HG02970 (cell line): ENCODE data around the gene ZNF521.

Source experiments
- ATAC-seq: cut with Tn5 transposase; IDR thresholded peaks from one replicate; pipeline ENCODE4 v1.9.1; 2021; ENCODE audit warnings: mild to moderate bottlenecking, moderate library complexity, moderate number of reproducible peaks; ENCODE audit not compliant: unreplicated experiment, low FRiP score

ZNF521 gene

DNA sequence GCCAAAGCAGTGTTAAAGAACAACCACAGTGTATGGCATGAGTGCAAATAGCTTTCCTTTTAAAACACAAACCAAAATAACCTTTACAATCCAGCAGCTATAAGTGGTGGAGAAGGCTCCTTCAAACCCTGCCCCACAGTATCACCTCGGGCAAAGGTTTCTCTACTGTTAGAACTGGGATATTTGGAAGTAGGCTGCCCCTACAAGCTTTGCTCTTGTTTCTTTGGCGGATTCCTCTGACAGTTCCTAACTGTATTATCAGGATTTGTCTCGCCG lies 214.8 kb downstream of the ZNF521 start:
- ATAC-seq, result no peak

DNA sequence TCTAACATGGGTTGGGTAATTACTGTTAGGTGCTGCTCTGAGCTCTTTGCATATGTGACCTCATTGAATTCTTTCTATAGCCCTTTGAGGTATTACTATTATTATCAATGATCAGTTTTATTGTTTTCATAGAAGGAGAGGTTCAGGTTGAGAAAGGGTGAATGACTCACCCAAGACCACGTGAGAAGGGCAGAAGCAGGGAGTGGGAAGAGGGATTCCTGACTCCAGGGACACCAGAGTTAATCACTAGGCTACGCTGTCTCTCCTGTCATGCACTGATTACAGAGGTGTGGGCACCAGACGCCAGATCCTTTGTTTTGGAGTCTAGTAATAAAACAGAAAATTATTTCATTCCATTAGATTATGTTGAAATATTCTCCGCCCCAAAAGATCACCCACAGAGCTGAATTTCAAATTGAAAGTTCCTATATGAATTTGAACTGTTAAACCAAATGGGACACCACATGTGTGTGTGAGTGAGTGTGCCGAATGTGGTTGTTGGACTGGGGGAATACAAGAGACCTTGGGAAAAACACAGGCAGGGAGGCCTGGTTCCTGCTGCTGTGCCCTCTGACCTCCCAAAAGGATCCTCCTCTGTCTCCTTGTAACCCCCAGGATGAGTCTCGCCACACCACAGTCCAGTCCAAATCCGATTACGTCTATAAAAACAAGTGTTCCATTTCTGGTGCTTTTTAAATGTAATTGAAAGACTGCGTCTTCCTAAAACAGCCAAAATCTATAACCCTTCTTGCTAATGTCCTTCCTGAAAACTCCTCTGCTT lies 215.4 kb downstream of the ZNF521 start:
- ATAC-seq, result no peak

DNA sequence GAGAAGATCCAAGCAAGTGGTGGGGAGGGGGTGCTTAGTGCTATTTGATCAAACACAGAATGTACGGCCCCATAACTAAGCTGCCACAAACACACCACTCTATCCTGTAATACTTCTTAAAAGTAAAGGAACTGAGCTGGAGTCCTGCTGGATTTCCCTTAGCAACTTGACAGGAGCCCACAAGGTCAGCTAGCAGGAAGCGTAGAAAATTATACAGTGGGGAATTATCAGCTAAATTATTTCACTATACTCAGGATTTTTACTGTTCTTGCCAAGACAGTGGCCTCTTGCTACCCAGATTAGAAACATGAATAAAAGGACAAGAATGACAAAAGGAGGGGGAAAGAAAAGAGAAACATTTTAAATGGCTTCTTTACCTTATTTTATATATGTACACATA lies 217.1 kb downstream of the ZNF521 start:
- ATAC-seq, result no peak

DNA sequence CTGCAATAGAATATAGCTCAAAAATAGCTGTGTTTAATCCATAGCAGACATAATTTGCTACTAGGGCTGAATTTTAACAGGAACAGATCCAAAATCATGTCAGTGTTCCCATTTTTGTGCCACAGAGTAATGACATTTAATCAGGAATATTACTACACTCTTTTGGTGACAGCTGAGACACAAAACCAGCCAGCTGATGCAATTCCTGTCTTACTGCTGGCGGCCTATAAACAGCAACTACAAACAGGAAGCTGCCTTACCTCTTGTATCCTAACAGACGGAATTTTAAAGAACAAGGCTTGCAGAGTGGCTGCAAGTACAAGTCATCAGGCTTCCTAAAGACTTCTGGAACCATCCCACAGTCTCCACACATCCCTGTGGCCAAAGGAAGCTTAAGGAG lies 218.1 kb downstream of the ZNF521 start:
- no peak for ATAC-seq

DNA sequence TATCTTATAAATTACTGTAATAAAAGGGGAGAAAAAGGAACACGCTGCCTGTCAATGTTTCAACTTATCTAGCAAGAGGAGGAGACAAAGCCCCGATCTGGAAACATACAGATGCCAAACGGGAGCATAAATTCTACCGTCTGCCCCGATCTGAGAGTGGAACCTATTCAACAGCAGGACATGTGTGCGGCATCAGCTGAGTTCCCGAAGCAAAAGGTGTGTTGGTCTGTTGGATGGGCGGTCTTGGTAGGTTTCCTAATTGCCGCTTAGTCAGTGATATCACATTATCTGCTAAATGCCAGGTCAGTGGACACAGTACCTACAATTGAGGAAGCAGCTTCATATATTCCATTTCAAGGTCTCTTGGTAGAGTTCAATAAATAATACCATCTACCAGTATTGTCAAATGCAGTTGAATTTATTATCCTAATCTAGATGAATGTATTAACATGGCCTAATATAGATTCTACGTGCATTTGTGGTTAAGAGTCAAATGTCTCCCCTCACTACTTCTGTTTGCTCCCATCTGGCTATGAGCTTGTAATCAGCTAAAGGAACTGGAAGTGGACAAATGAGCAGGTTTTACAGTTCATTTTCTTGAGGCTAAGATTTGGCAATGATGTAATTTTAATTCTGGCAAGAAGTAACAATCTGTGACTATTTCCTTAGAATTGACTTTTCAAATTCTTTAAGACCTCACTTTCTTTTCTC lies 219.0 kb downstream of the ZNF521 start:
- ATAC-seq, result no peak

DNA sequence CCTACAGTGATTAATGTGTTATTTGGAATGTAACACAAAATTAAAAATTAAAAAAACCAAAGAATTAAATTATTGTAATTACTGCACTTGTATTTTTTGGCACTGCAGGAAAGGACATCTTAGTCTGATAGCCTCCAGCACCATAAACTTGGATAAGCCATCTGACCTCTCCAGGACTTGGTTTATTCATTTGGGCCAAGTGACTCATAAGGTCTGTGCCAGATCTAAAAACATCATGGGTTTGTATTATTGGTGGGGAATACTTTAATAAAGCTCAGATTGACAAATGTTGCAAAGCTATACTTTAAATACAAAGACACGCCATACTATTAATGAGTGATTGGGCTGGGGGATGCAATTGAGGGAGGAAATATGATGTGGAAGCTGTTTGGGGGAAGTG lies 225.2 kb downstream of the ZNF521 start:
- ATAC-seq, result no peak

DNA sequence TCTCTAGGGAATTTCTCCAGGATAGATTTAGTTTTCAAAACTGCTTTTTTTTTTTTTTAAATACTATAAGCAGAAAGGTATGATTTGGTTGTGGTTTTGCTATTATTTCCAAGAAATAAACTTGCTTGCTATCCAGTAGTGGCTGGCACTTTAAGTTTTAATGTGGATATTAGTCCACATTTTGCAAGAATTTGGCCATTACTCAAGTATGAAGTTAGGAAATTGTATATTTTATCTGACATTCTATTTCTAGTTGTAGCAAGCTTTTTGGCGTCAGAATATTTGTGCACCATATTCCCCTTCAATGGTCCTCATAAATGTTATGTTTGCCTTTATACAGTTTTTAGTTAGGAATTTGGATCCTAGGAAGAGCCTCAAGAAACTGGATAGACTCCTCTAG lies 226.3 kb downstream of the ZNF521 start:
- no peak for ATAC-seq

DNA sequence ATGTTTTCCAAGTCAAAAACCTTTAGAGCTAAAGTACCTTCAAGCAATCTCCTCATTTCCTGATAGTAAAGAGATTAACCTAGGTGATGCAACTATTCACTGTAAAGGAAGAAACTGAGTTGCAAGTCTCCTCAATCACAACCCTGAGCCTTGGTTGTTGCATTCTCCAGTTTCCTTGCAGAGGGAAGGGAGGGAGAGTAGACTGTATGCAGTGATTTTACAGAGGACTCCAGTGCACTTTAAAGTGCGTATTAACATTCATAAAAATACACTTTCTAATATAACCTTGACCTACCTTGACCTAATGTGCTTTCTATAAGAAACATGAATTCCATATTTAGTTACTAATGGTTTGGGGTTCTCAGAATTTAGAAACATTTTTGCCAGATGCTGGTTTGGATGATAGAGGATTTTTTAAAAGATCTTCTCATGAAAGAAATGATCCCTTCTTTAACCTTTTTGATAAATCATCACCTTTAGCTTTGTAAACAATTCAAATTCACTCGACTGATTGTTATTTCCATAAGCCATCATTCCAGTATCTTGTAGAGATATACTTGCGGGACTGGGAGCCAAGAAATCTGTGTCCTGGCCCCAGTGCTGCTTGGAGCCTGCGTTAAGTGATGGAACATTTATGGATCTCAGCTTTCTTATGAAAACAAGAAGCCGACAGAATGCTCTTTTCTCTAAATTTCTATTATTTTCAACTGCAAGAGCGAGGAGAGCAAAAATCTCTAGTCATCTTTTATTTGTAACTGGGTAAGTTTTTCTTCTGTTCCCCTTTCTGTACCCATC lies 228.3 kb downstream of the ZNF521 start:
- ATAC-seq, result no peak

DNA sequence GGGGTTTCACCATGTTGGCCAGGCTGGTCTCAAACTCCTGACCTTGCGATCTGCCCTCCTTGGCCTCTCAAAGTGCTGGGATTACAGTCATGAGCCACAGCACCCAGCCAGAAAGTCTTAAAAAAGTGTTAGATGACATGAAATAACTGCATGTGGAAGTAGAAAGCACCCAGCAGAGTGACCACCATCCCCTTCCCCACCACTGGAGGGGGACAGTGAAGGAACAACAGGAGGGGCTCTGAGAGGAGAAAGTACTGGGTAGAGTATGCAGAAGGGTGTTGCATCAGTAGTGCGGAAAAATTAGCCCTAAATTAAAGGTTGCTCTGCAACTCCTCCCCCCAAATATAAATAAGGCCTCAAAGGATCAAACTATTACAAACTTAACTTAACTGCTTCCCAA lies 230.5 kb downstream of the ZNF521 start:
- no peak for ATAC-seq

DNA sequence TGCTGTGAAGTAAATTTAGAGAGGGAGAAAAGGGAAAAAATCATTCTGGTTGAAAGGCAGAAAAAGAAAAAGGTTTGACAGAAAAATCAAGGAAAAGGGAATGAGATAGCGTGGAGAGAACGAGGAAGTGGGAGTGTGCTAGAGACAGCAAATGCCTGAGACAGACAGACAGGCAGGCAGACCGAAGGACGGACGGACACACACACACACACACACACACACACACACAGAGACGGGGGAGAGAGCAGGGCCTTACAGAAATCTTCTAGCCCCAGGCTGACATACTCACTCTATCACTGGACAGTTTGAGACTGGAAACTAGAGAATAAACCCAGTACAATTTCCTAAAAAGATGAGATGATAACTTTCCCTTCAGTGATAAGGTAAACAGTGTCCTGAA lies 238.4 kb downstream of the ZNF521 start:
- ATAC-seq, result no peak

DNA sequence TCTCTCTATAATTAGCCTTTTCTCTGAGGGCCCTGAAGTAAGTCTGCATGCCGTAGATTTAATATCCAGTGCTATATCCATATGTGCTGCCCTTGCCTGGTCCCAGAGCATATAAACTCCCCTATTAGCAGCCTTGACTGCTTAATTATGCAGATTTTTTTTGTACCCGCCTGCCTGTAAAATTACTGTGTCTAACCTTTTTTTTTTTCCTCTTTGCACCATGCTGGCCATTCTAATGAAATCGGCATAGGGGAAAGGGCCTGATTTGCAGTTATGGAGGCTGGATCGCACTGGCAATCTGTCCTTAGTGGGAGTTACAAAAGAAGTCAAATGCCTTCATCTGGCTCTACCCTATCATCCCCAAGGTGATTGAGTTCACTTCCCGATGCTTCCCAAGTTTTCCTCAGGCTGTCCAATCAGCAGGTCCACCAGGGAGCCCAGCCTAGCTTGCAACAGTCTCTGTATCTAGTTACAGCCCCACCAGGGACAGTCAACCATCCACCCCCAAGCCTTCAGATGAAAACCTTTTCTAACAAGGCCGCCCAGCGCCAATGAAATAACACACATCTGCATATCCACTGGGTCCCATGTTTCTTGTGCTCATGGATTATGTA lies 239.0 kb downstream of the ZNF521 start:
- ATAC-seq, result no peak

DNA sequence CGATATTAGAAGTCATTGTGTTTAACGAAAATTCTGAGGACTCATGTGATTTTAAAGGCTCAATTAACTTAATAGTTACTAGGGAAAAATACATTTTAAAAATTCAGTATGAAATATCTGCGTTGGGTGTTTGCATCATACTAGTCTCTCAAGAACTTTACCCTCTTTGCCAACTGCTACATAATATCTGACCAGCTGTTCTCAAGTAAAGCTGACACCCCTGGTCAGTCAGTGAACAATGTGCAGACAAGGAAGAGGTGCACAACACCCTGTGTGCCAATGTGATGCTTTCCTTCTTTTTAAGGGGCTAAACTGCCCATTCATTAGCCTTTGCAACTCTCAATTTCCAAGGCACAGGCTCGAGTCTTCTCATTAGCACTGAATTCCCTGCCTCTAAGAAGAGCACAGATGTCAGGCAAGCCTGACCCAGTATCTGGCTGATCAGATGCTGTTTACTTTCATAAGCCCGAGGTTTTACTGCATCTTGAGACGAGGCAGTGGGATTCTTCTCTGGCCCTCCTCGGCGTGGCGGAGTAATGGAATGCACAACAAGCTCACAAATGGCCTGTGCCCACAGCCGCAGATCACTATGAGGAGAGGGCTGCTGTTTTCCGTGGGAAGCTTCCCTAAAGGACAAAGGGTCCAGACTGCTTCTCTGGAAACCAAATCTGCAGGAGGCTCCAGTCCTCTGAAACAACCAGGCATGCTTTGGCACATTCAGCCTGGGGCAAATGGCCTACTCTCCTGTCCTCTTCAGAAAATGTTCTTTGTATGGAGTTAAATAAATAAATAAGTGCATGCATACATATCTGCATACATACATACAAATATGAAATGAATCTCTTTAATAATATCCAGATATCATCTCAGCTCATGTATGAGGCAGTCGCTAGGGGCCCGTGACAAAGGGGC lies 240.3 kb downstream of the ZNF521 start:
- no peak for ATAC-seq

DNA sequence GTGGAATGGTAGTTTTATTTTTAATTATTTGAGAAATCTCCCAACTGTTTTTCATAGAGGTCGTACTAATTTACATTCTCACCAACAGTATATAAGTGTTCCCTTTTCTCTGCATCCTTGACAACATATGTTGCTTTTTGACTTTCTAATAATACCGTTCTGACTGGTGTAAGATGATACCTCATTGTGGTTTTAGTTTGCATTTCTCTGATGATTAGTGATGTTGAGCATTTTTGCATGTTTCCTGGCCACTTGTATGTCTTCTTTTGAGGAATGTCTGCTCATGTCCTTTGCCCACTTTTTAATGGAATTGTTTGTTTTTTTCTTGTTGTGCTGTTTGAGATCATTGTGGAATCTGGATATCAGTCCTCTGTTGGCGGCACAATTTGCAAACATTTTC lies 242.5 kb downstream of the ZNF521 start:
- no peak for ATAC-seq

DNA sequence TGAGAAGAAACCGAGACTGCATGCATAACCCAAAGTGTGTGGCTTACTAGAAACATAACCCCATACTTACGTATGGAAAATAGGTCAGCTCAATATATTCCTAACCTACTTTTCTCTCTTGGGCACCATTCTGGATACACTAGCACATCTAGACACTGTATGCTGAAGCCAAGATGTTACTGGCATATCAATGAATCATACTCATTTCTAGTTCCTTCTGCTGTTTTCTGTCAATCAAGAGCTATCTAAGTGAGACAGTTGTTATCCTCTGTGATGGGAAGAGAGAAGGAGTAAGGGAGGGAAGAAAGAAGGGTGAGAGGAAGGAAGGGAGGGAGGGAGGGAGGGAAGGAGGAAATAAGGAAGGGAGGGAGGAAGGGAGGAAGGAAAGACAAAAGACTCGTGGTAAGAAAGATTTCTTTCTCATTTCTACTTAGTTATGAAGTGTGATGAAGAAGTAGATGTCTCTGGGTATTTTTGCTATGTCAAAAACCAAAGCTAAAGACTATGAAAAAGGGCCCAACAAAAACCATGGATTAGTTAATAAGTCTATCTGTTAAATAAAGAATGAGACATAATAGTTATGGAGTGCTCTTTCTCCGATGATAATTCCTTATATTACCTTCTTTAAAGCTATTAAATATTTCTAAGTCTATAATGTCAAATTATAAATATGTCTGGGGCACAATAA lies 248.4 kb downstream of the ZNF521 start:
- no peak for ATAC-seq

DNA sequence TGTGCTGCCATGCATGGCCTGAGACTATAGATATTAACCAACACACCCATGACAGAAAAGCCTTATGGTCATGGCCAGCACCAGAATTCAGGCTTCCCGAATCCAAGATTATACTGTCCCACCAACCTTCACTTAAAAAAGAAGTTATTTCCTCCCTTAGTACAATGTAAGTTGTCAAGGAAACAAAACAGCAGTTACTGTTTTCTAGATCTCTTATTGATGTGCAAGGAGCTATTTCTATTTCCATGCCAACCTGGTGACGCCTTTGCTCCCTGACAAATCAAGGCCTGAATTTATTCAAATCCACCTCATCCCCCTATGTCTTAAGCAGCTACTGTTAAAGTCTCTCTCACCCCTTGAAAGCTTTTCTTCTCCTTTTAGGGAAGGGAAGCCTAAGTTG lies 249.3 kb downstream of the ZNF521 start:
- no peak for ATAC-seq

DNA sequence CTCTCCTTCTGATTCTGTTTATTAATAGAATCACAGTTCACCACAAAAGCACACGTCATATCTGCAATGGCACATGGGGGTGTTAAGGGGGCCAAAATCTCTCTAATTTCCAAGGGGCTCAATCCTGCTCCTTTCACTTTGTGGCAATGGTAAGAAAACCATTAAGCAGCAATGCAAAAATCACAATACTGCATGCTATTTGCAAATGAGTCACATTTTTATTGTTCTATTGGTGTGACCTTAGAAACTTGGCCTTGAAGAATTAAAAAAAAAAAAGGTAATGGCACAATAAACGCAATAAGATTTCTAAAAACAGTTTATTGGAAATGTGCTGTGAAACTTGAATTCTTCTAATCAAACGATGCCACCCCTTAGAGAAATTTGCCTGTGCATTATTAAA lies 251.5 kb downstream of the ZNF521 start:
- no peak for ATAC-seq

DNA sequence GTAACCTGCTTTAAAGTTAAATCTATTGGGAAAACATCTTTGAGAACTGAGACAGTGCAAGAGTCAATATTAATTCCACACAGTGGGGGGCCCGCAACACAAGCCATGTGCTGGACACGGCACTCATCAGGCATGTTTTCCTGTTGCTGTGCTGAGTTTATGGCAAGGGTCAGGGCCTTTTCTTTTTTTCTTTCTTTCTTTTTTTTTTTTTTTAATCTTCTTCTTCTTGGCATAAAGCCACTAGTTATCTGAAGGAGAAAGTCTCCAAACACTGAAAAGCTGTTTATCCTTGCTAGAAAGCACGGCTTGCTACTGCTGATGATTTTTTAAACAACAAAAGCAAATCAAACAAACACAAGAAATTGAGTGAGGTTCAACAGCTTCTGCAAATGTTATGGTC lies 252.1 kb downstream of the ZNF521 start:
- ATAC-seq, result no peak

DNA sequence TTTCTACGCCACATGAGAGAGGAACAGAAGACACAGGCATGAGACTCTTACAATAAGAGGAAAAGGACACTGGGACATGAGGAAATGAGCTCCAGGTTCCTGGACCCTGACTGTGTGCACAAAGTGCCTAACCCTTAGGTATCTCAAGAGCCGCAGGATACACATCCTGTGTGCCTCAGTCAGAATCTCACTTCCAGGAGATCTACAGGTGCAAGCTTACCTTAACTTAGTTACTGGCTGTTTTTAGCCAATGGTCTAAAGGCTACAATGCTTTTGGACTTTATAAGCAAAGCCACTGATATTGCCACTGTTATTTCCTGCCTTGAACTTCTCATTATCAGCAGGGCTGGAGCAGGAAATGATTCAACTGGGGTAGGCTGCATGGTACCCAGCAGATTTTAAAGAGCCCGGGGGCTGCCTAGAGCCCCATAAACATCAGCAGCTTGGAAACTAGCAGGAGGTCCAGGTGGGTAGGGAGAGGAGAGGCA lies 254.4 kb downstream of the ZNF521 start:
- no peak for ATAC-seq

DNA sequence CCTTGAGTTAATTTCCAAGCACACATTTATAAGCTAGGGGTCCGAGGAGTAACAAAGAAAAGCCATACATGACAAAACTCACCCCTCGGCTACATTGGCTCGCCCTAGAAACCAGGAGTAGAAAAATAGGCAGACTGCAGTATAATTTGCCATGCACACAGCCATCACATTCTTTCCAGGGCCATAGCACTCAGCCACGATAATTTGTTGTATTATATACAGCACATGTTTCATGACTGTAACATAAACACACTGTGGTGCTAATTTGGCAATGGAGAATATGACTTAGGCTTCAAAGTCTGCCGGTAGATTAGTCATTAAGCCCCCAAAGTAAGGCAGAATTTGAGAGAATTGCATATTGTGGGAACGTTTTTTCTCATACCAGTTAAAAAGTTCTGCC lies 254.9 kb downstream of the ZNF521 start:
- ATAC-seq, result no peak
